Hematopoietic multipotent progenitor cell (in vitro differentiated cells): ENCODE data around the gene TPP2. TPM values are rescaled to one million over a fixed set of nuclear protein-coding genes. Genes with fewer than 3 reads are reported as not detected.

Experiments used
- DNase-seq, 3 donors: peaks; one replicate each; pipeline ENCODE4 v3.0.0-alpha.2; 2011 to 2015; ENCODE audit warnings: low read depth in 2 of 3, low spot score in 2 of 3
- total RNA-seq: library from RNA; depleted of rRNA; stranded (reverse); fragments of >200 nt; gene quantifications from one replicate; pipeline ENCODE4 v1.2.3, GENCODE V29; 2012

The TPP2 gene
- total RNA-seq, 1 donor: 33.9 TPM

GRCh38 chr13:102710261-102710679 lies 113.5 kb downstream of the TPP2 start:
- no peak for DNase-seq

GRCh38 chr13:102715447-102715846 lies 118.7 kb downstream of the TPP2 start:
- DNase-seq: no peak

GRCh38 chr13:102718746-102719145 lies 122.0 kb downstream of the TPP2 start:
- DNase-seq: no peak

GRCh38 chr13:102721800-102722231 lies 125.0 kb downstream of the TPP2 start:
- DNase-seq: no peak

- DNase-seq: peak in 2 of 3 donors; percentile 19 to 65
Observed at GRCh38 chr13:102724923-102725322, 128.1 kb downstream of the TPP2 start.

- peak in 2 of 3 donors; percentile 29 to 50 for DNase-seq
Observed at GRCh38 chr13:102726430-102726829, 129.6 kb downstream of the TPP2 start.

Other genes with a start within 250 kb of the TPP2 start
- gene FGF14, start 194.9 kb upstream of the TPP2 start, total RNA-seq: under 0.01 TPM
- gene METTL21C, start 98.1 kb downstream of the TPP2 start, total RNA-seq: not detected
- 5.9 TPM for gene TEX30, start 176.8 kb downstream of the TPP2 start, total RNA-seq
- 9.4 TPM for gene POGLUT2, start 202.0 kb downstream of the TPP2 start, total RNA-seq
- gene BIVM, start 202.1 kb downstream of the TPP2 start, total RNA-seq: 16.2 TPM
- 38.5 TPM for gene ERCC5, start 249.0 kb downstream of the TPP2 start, total RNA-seq